Endothelial cell of hepatic sinusoid (primary cell): ENCODE data around the gene TMEM81.

Experiments
- in situ Hi-C: cut with HindIII; loops from 2 replicates; pipeline ENCODE4 v1.10.0; 2017; ENCODE audit warnings: low sequenced_read_pairs

The TMEM81 gene

DNA sequence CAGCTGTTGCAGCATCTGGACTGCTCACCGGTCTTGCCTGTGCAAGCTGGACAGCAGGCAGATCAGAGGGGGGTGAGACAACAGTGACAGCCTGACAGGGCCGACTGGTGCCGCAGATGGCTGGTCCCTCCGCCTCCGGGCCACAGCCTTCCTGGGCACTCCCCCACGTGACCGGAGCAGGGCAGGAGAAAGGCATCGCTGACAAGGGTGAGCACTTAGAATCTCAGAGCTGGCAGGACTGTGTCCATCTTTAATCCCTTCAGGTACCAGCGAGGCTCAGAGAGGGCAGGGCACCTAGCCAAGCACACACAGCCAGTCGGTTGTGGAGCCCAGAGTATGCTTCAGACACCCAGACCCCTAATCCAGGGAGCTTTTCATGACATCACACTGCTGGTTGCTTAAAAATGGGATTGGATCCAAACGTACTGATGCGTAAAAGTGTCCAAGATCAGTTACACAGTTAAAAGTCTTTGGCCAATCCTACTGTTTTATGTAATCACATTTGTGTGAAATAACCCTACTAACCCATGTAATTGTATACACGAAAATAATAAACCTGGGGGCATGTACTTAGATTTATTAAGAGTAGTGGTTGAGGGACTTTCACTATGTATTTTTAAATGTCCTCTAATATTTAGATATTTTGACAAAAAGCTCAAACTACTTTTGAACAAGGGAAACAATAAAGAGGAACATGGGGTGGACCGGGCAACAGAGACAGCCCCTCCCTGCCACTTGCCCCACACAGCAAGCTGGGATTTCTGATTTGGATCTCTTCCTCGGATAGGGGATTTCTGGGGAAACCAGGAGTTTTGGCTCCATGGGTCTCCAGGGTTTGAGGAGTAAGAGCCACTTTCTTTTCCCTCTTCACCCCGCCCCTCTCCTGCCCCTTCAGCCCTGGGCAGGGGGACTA is 42.0 kb downstream of the TMEM81 start:
- in situ Hi-C loops = no loop called here

- in situ Hi-C loops = no loop called here
These were observed 43.1 kb downstream of the TMEM81 start for GRCh38 chr1:205041001-205041715.

DNA sequence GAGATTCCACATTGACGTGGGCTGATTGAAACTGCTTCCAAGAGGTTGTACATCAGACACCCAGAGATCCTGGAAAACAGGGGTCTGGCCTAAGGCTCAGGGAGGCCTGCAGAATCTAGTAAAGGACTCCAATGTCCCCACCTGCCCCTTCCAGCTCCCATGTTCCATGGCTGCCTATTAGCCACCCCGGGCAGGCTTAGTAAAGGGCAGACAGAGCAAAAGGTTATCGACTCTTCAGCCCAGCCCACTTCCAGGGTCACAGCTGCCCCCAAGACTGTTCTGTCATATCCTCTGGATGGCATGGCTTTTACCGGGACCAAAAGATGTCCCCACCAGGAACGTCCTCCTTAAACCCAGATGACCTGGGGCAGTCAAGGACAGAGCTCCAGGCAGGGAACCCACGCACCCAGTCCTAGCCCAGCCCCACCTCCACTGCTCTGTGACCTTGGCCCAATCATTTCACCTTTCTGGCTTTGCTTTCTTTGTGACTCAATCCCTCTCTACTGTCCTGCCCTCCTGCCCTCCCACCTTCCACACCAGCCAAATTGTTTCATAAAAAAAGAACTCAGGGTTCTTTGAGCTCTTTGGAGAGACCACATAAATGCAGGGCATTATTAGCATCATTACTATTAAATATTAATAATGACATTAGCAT is 46.0 kb downstream of the TMEM81 start:
- in situ Hi-C loops = no loop called here

DNA sequence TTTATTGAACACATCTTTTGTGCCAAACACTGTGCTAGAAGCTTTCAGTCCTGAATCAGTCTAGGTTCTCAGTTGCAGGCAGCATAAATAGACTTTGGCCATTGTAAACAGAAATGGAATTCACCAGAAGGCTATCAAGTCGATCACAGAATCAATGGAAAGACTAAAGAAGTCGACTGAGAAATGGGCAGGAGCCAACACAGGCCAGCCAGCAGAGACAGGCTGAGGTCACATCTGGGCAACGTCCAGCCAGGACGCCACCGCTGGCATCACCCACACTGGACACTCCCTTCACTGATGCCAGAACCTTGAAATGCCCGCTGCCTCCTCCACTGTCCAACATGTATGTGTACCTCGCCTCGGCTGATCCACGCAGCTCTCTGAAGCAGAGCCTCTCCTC is 46.7 kb downstream of the TMEM81 start:
- in situ Hi-C loops = no loop called here
